Esophagus muscularis mucosa (tissue), 3 donors: Measurements from ENCODE around the gene SZT2.

Experiments
- CTCF ChIP-seq, 3 experiments: fragments of 200-600 bp in 2 of 3; fragments of 450-650 bp in 1 of 3; sonication (generic) in 2 of 3; IDR thresholded peaks; one replicate each; pipeline ENCODE4 v1.5.1; 2017 to 2019; ENCODE audit warnings: antibody characterized with exemption in 3 of 3, mild to moderate bottlenecking in 2 of 3, moderate library complexity in 1 of 3
- POLR2A ChIP-seq: fragments of 450-650 bp; IDR thresholded peaks from one replicate; pipeline ENCODE4 v1.6.1; 2017; ENCODE audit warnings: antibody characterized with exemption, moderate library complexity, mild to moderate bottlenecking, low read depth

- TF ChIP-seq CTCF (IDR thresholded peaks at IDR 0.05) (no peak), POLR2A (no peak)
Observed at GRCh38 chr1:43395523-43395922, 5.8 kb downstream of the SZT2 start.
